GM23338 (cell line): ENCODE results near the gene POU3F3.

Experiments
- EZH2phosphoT487 ChIP-seq: fragments of 200-600 bp; sonication (generic); IDR thresholded peaks from one replicate; pipeline ENCODE4 v1.8.1; 2018; ENCODE audit warnings: antibody characterized with exemption; ENCODE audit not compliant: unreplicated experiment
- POLR2AphosphoS5 ChIP-seq: IDR thresholded peaks from 2 replicates; pipeline ENCODE4 v1.6.1; 2016; ENCODE audit warnings: antibody characterized with exemption, low read depth
- TF ChIP-seq, protein P1 (sequence below), 2 experiments: fragments of 200-600 bp in 1 of 2; sonication (generic) in 1 of 2; conservative IDR thresholded peaks; 2 replicates each; pipeline versions ENCODE4 v1.5.1 to v1.6.1; 2016 to 2017; ENCODE audit warnings: antibody characterized with exemption in 2 of 2, low read depth in 2 of 2, mild to moderate bottlenecking in 2 of 2, moderate library complexity in 1 of 2
- TF ChIP-seq, protein P2 (sequence below): IDR thresholded peaks from one replicate; pipeline ENCODE4 v1.6.1; 2018; ENCODE audit warnings: antibody characterized with exemption; ENCODE audit not compliant: unreplicated experiment

DNA sequence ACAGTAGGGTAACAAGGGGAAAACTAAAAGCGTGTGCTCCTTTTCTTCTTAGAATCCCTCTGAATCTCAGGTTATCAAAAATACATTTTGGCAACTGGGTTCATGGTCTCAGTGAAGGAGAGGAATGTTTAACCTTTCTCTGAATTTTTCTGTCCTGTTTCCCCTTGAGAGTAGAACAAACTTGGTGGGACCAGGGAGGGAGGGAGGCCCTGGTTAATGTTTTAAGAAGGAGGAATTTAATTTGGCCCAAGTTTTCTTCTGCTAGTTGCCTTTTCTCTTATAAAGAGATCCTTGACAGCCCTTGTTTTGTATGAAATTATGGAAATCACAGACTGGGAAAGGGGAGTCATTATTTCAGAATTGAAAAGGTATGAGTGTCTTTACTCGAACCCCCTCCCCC, 12.2 kb upstream of the POU3F3 start:
- TF ChIP-seq, protein P1, sequence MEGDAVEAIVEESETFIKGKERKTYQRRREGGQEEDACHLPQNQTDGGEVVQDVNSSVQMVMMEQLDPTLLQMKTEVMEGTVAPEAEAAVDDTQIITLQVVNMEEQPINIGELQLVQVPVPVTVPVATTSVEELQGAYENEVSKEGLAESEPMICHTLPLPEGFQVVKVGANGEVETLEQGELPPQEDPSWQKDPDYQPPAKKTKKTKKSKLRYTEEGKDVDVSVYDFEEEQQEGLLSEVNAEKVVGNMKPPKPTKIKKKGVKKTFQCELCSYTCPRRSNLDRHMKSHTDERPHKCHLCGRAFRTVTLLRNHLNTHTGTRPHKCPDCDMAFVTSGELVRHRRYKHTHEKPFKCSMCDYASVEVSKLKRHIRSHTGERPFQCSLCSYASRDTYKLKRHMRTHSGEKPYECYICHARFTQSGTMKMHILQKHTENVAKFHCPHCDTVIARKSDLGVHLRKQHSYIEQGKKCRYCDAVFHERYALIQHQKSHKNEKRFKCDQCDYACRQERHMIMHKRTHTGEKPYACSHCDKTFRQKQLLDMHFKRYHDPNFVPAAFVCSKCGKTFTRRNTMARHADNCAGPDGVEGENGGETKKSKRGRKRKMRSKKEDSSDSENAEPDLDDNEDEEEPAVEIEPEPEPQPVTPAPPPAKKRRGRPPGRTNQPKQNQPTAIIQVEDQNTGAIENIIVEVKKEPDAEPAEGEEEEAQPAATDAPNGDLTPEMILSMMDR (conservative IDR thresholded peaks at IDR 0.05; ENCODE audit: low read depth in 2 of 2), result no peak
- TF ChIP-seq, protein P2, sequence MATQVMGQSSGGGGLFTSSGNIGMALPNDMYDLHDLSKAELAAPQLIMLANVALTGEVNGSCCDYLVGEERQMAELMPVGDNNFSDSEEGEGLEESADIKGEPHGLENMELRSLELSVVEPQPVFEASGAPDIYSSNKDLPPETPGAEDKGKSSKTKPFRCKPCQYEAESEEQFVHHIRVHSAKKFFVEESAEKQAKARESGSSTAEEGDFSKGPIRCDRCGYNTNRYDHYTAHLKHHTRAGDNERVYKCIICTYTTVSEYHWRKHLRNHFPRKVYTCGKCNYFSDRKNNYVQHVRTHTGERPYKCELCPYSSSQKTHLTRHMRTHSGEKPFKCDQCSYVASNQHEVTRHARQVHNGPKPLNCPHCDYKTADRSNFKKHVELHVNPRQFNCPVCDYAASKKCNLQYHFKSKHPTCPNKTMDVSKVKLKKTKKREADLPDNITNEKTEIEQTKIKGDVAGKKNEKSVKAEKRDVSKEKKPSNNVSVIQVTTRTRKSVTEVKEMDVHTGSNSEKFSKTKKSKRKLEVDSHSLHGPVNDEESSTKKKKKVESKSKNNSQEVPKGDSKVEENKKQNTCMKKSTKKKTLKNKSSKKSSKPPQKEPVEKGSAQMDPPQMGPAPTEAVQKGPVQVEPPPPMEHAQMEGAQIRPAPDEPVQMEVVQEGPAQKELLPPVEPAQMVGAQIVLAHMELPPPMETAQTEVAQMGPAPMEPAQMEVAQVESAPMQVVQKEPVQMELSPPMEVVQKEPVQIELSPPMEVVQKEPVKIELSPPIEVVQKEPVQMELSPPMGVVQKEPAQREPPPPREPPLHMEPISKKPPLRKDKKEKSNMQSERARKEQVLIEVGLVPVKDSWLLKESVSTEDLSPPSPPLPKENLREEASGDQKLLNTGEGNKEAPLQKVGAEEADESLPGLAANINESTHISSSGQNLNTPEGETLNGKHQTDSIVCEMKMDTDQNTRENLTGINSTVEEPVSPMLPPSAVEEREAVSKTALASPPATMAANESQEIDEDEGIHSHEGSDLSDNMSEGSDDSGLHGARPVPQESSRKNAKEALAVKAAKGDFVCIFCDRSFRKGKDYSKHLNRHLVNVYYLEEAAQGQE, result no peak
- no peak for TF ChIP-seq POLR2AphosphoS5
- TF ChIP-seq EZH2phosphoT487, result no peak
